AG09309 (cell line): ENCODE measurements around the gene ZBTB14.

Source experiments
- DNase-seq: peaks from one replicate; pipeline ENCODE4 v3.0.0-alpha.2; 2010; ENCODE audit warnings: low read depth
- H3K4me3 ChIP-seq: 2 replicates; pipeline ENCODE4 v1.5.1; 2011; ENCODE audit warnings: mild to moderate bottlenecking, low read depth, low read length, moderate library complexity; ENCODE audit not compliant: control insufficient read depth
- CTCF ChIP-seq: IDR thresholded peaks from 2 replicates; pipeline ENCODE4 v1.5.1; 2011; ENCODE audit warnings: mild to moderate bottlenecking, low read depth, low read length, inconsistent platforms; ENCODE audit not compliant: insufficient read depth, control insufficient read depth; ENCODE audit errors: missing control alignments

The ZBTB14 gene

GRCh38 chr18:5244941-5245340 is 50.6 kb downstream of the ZBTB14 start:
- no peak for TF ChIP-seq CTCF
- no peak for DNase-seq
- H3K4me3 ChIP-seq = no peak overlapping the region

GRCh38 chr18:5239447-5239846 is 56.1 kb downstream of the ZBTB14 start:
- no peak for DNase-seq
- peak overlapping the region; percentile 95 for H3K4me3 ChIP-seq
- no peak for TF ChIP-seq CTCF
